Measurements from ENCODE around the gene DOCK3.

GRCh38 chr3:50714946-50715345, 40.2 kb downstream of the DOCK3 start:
- TF ChIP-seq POLR2AphosphoS5 (IDR thresholded peaks at IDR 0.05; ENCODE audit: low read depth) = no peak
- TF ChIP-seq, protein P1, sequence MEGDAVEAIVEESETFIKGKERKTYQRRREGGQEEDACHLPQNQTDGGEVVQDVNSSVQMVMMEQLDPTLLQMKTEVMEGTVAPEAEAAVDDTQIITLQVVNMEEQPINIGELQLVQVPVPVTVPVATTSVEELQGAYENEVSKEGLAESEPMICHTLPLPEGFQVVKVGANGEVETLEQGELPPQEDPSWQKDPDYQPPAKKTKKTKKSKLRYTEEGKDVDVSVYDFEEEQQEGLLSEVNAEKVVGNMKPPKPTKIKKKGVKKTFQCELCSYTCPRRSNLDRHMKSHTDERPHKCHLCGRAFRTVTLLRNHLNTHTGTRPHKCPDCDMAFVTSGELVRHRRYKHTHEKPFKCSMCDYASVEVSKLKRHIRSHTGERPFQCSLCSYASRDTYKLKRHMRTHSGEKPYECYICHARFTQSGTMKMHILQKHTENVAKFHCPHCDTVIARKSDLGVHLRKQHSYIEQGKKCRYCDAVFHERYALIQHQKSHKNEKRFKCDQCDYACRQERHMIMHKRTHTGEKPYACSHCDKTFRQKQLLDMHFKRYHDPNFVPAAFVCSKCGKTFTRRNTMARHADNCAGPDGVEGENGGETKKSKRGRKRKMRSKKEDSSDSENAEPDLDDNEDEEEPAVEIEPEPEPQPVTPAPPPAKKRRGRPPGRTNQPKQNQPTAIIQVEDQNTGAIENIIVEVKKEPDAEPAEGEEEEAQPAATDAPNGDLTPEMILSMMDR (IDR thresholded peaks at IDR 0.05; ENCODE audit: insufficient read depth, low read length) = no peak
- TF ChIP-seq REST (IDR thresholded peaks at IDR 0.05; ENCODE audit: insufficient replicate concordance, low read depth) = no peak
- no peak for TF ChIP-seq SPI1 (IDR thresholded peaks at IDR 0.05; ENCODE audit: borderline replicate concordance, low read depth)

All from HL-60 (cell line).